Left lung (tissue), 10 donors: ENCODE results near the gene NBDY. TPM values are rescaled to one million over a fixed set of nuclear protein-coding genes. Genes with fewer than 3 reads are reported as not detected.
"Not testable (repeated sequence)": the region's sequence is repeated elsewhere in the genome, so short reads cannot be mapped to it uniquely, and the experiment has no call there.

Source experiments
- ATAC-seq: fragments of 200-7000 bp; cut with Tn5 transposase; one replicate; pipeline ENCODE4 v1.9.1; 2020; ENCODE audit warnings: moderate library complexity
- DNase-seq, 4 donors: peaks; one replicate each; pipeline ENCODE4 v3.0.0-alpha.2; 2013 to 2020
- H3K27ac ChIP-seq, 2 donors: fragments of 200-600 bp; sonication (generic) in 1 of 2; one replicate each; pipeline versions ENCODE4 v1.5.0 to v1.8.0; 2020 to 2021
- H3K27me3 ChIP-seq, 2 donors: fragments of 200-600 bp; sonication (generic) in 1 of 2; one replicate each; pipeline versions ENCODE4 v1.5.0 to v1.8.0; 2020 to 2021
- H3K36me3 ChIP-seq, 2 donors: fragments of 200-600 bp; sonication (generic) in 1 of 2; one replicate each; pipeline versions ENCODE4 v1.5.0 to v1.8.0; 2020 to 2021
- H3K4me1 ChIP-seq, 2 donors: fragments of 200-600 bp; one replicate each; pipeline ENCODE4 v1.8.0; 2021
- H3K4me3 ChIP-seq, 2 donors: fragments of 200-600 bp; sonication (generic) in 1 of 2; one replicate each; pipeline versions ENCODE4 v1.5.0 to v1.8.0; 2020 to 2021; ENCODE audit warnings: mild to moderate bottlenecking in 1 of 2
- H3K9me3 ChIP-seq, 2 donors: fragments of 200-600 bp; sonication (generic) in 1 of 2; one replicate each; pipeline versions ENCODE4 v1.5.0 to v1.8.0; 2020 to 2021
- CTCF ChIP-seq, 2 donors: fragments of 200-600 bp; sonication (generic) in 1 of 2; IDR thresholded peaks; one replicate each; pipeline versions ENCODE4 v1.5.0 to v1.8.0; 2021; ENCODE audit warnings: antibody characterized with exemption in 2 of 2
- intact Hi-C, 2 donors: fragments of 100-400 bp; cut with DNase I; formaldehyde crosslinking; loops; one replicate each; pipeline versions ENCODE4 v1.11.2 to v1.14.2; 2022
- polyA plus RNA-seq, 6 donors: library from polyadenylated mRNA; unstranded; fragments of 120-200 nt; gene quantifications; one replicate each; pipeline ENCODE4 v1.2.1, GENCODE V29; 2013; ENCODE audit not compliant: insufficient read length in 6 of 6
- total RNA-seq, 2 donors: library from RNA; stranded (reverse); fragmentation: NEBNext Ultra II Directional; extraction: Animal tissue kit (Norgen Biotek cat#: 25700); gene quantifications; one replicate each; pipeline ENCODE4 v1.2.1, GENCODE V29; 2021
- donor health status: DM: no; HTN: yes; CAD: no.
- donor health status: DM: no; HTN: no; CAD: no.

Gene NBDY
- total and polyA plus RNA-seq, 8 donors = 39.5 to 86.4 (median 70.6) TPM

- Histone ChIP-seq H3K27me3 (no peaks in the 10 kb centered on the region), H3K36me3 (no peaks in the 10 kb centered on the region), H3K4me1 (peaks cover 10 to 15% of the 10 kb centered on the region in 2 donors), H3K9me3 (no peaks in the 10 kb centered on the region), H3K4me3 (peak overlapping the region in 1 of 2 donors; percentile 49), H3K27ac (peak overlapping the region in 1 of 2 donors; percentile 53)
- no peak for ATAC-seq
- intact Hi-C loops = no loop called here
- peak in 1 of 4 donors; percentile 32 for DNase-seq
- TF ChIP-seq CTCF (IDR thresholded peaks at IDR 0.05) = no peak
Measured at GRCh38 chrX:56766554-56767347, 37.7 kb downstream of the NBDY start.

- H3K4me1 ChIP-seq = peaks cover 10 to 15% of the 10 kb centered on the region in 2 donors
- intact Hi-C loops, H3K36me3 ChIP-seq, H3K27ac ChIP-seq, H3K9me3 ChIP-seq, H3K27me3 ChIP-seq: not testable (repeated sequence)
- peak in 1 of 4 donors; percentile 39 for DNase-seq
- peak overlapping the region in 1 of 2 donors; percentile 49 for H3K4me3 ChIP-seq
- peak; percentile 82 for ATAC-seq
Measured at GRCh38 chrX:56767348-56768119, 38.5 kb downstream of the NBDY start.

DNA sequence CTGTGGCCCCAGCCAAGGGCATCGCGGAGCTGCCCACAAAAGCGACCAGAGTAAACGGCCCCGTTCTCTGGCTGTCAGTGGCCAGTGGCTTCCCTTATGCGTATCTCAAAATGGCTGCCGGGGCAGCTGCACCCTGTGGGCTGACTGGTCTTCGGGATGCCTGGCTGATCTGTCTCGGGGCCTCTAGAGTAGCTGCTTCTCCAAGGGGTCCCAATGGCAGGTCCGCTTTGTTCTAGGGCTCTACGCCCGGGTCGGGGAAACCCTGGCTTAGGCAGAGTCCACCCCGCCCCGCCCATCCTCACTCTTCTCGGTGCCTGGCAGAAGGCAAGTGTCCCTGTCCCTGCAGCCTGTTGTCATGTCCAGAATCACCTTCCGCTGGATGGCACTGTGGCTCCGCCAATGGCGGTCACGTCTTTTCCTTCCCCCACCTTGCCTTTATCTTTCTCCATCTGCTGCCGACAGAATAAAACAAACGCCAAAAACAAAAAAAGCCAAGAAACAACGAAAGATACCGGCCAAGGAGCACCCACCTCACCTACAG is 39.1 kb downstream of the NBDY start:
- H3K36me3 ChIP-seq, H3K4me3 ChIP-seq, H3K27me3 ChIP-seq, H3K9me3 ChIP-seq, intact Hi-C loops, H3K27ac ChIP-seq, DNase-seq: not testable (repeated sequence)
- peaks cover 10 to 15% of the 10 kb centered on the region in 2 donors for H3K4me1 ChIP-seq
- peak; percentile 75 for ATAC-seq

GRCh38 chrX:56772675-56773521 is 43.9 kb downstream of the NBDY start:
- H3K27ac ChIP-seq, H3K27me3 ChIP-seq, H3K36me3 ChIP-seq, DNase-seq, H3K4me3 ChIP-seq, H3K9me3 ChIP-seq, intact Hi-C loops, H3K4me1 ChIP-seq: not testable (repeated sequence)
- peak; percentile 82 for ATAC-seq

DNA sequence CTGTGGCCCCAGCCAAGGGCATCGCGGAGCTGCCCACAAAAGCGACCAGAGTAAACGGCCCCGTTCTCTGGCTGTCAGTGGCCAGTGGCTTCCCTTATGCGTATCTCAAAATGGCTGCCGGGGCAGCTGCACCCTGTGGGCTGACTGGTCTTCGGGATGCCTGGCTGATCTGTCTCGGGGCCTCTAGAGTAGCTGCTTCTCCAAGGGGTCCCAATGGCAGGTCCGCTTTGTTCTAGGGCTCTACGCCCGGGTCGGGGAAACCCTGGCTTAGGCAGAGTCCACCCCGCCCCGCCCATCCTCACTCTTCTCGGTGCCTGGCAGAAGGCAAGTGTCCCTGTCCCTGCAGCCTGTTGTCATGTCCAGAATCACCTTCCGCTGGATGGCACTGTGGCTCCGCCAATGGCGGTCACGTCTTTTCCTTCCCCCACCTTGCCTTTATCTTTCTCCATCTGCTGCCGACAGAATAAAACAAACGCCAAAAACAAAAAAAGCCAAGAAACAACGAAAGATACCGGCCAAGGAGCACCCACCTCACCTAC is 44.5 kb downstream of the NBDY start:
- H3K27me3 ChIP-seq, DNase-seq, intact Hi-C loops, H3K9me3 ChIP-seq, H3K4me1 ChIP-seq, H3K4me3 ChIP-seq, H3K36me3 ChIP-seq, H3K27ac ChIP-seq: not testable (repeated sequence)
- peak; percentile 79 for ATAC-seq

- H3K27me3 ChIP-seq, H3K36me3 ChIP-seq, DNase-seq, H3K4me3 ChIP-seq, H3K27ac ChIP-seq, H3K4me1 ChIP-seq, H3K9me3 ChIP-seq, intact Hi-C loops: not testable (repeated sequence)
- ATAC-seq = peak; percentile 82
Measured at GRCh38 chrX:56778099-56778923, 49.3 kb downstream of the NBDY start.

DNA sequence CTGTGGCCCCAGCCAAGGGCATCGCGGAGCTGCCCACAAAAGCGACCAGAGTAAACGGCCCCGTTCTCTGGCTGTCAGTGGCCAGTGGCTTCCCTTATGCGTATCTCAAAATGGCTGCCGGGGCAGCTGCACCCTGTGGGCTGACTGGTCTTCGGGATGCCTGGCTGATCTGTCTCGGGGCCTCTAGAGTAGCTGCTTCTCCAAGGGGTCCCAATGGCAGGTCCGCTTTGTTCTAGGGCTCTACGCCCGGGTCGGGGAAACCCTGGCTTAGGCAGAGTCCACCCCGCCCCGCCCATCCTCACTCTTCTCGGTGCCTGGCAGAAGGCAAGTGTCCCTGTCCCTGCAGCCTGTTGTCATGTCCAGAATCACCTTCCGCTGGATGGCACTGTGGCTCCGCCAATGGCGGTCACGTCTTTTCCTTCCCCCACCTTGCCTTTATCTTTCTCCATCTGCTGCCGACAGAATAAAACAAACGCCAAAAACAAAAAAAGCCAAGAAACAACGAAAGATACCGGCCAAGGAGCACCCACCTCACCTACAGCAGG is 50.0 kb downstream of the NBDY start:
- H3K36me3 ChIP-seq, H3K9me3 ChIP-seq, H3K27ac ChIP-seq, H3K4me1 ChIP-seq, intact Hi-C loops, H3K4me3 ChIP-seq, DNase-seq, H3K27me3 ChIP-seq: not testable (repeated sequence)
- ATAC-seq = peak; percentile 87

GRCh38 chrX:56780681-56781649 is 51.9 kb downstream of the NBDY start:
- H3K27ac ChIP-seq, H3K4me3 ChIP-seq, ATAC-seq, H3K9me3 ChIP-seq, intact Hi-C loops, DNase-seq, H3K4me1 ChIP-seq, H3K36me3 ChIP-seq, H3K27me3 ChIP-seq: not testable (repeated sequence)
